GM12801 (cell line): Measurements from ENCODE around the gene IL1RL2.

ENCODE experiments used
- CTCF ChIP-seq: IDR thresholded peaks from one replicate; pipeline ENCODE4 v1.5.1; 2011; ENCODE audit warnings: control low read depth; ENCODE audit not compliant: insufficient read length; ENCODE audit errors: extremely low read depth

The IL1RL2 gene

DNA sequence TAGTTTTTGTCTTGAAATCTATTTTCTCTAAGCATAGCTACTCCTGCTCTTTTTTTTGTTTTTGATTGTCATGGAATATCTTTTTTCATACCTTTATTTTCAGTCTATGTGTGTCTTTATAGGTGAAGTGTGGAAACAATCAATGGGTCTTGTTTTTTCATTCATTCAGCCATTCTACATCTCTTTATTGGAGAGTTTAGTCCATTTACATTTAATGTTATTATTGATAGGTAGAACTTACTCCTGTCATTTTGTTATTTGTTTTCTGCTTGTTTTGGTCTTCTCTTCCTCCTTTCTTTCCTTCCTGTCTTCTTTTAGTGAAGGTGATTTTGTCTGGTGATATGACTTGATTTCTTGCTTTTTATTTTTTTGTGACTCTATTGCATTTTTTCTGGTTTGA, 17.8 kb downstream of the IL1RL2 start:
- TF ChIP-seq CTCF: no peak

- no peak for TF ChIP-seq CTCF
Measured at GRCh38 chr2:102206666-102207341, 20.0 kb downstream of the IL1RL2 start.

GRCh38 chr2:102208774-102209173, 22.0 kb downstream of the IL1RL2 start:
- TF ChIP-seq CTCF: no peak

- TF ChIP-seq CTCF: no peak
Measured at GRCh38 chr2:102209474-102209873, 22.7 kb downstream of the IL1RL2 start.

- no peak for TF ChIP-seq CTCF
Measured at GRCh38 chr2:102217032-102217431, 30.2 kb downstream of the IL1RL2 start.

- TF ChIP-seq CTCF: no peak
Measured at GRCh38 chr2:102224824-102225739, 38.3 kb downstream of the IL1RL2 start.

DNA sequence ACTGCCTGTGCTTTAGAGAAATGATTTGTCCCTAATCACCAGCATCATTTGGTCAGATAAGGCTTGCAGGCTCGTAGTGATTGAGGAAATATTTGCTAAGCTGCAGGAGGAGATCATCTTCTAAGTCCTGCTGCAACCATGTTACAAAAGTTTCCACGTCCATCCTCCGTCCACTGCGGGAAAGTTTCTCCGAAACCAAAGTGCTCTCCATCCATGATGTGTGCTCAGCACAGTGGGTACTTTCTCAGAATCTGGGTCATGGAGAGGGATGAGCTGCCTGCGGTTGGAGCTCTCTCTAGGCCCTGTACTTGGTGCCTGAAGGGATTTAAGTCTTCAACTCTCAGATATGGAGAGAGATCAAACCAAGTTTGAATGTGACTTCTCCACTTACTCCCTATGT, 39.3 kb downstream of the IL1RL2 start:
- TF ChIP-seq CTCF: no peak
